DMS79 treated with DMSO at 0.1 percent for 48 hours (cell line): ENCODE measurements around the gene INPP5A.
"Not testable (repeated sequence)": the region's sequence is repeated elsewhere in the genome, so short reads cannot be mapped to it uniquely, and the experiment has no call there.

Experiments
- DNase-seq: peaks from one replicate; lab custom pipeline; 2025; lab: John Stamatoyannopoulos, UW

The INPP5A gene

GRCh38 chr10:132697578-132698200 is 160.1 kb downstream of the INPP5A start:
- no peak for DNase-seq

GRCh38 chr10:132698211-132698751 is 160.7 kb downstream of the INPP5A start:
- DNase-seq: no peak

GRCh38 chr10:132698761-132699391 is 161.3 kb downstream of the INPP5A start:
- DNase-seq: no peak

- no peak for DNase-seq
Observed at GRCh38 chr10:132699411-132700155, 162.0 kb downstream of the INPP5A start.

GRCh38 chr10:132700156-132701098 is 162.8 kb downstream of the INPP5A start:
- no peak for DNase-seq

GRCh38 chr10:132701099-132701845 is 163.7 kb downstream of the INPP5A start:
- no peak for DNase-seq

GRCh38 chr10:132701846-132702190 is 164.2 kb downstream of the INPP5A start:
- DNase-seq: no peak

- no peak for DNase-seq
Observed at GRCh38 chr10:132702601-132703418, 165.2 kb downstream of the INPP5A start.

- DNase-seq: no peak
Observed at GRCh38 chr10:132703419-132704007, 165.9 kb downstream of the INPP5A start.

GRCh38 chr10:132704008-132704814 is 166.6 kb downstream of the INPP5A start:
- DNase-seq: no peak

GRCh38 chr10:132704815-132705064 is 167.2 kb downstream of the INPP5A start:
- not testable (repeated sequence) for DNase-seq

GRCh38 chr10:132705173-132705572 is 167.6 kb downstream of the INPP5A start:
- DNase-seq: no peak

GRCh38 chr10:132705943-132706342 is 168.4 kb downstream of the INPP5A start:
- no peak for DNase-seq

- DNase-seq: no peak
Observed at GRCh38 chr10:132706701-132707100, 169.1 kb downstream of the INPP5A start.

GRCh38 chr10:132707121-132707775 is 169.7 kb downstream of the INPP5A start:
- no peak for DNase-seq

- no peak for DNase-seq
Observed at GRCh38 chr10:132707776-132708171, 170.2 kb downstream of the INPP5A start.

GRCh38 chr10:132708441-132708840 is 170.9 kb downstream of the INPP5A start:
- no peak for DNase-seq

GRCh38 chr10:132708936-132709335 is 171.3 kb downstream of the INPP5A start:
- no peak for DNase-seq

GRCh38 chr10:132709471-132709951 is 171.9 kb downstream of the INPP5A start:
- DNase-seq: no peak
